Neuronal stem cell (in vitro differentiated cells): ENCODE results near the gene COX5A.
"Not testable (repeated sequence)": the region's sequence is repeated elsewhere in the genome, so short reads cannot be mapped to it uniquely, and the experiment has no call there.

ENCODE experiments used
- DNase-seq: peaks from one replicate; pipeline ENCODE4 v3.0.0-alpha.2; 2013; ENCODE audit warnings: low spot score
- H2AFZ ChIP-seq: one replicate; pipeline ENCODE4 v1.6.1; 2013; ENCODE audit warnings: mild to moderate bottlenecking, low read length, inconsistent platforms
- H2AK5ac ChIP-seq: 2 replicates; pipeline ENCODE4 v1.6.1; 2013; ENCODE audit warnings: low read depth, mild to moderate bottlenecking, inconsistent platforms, low read length, moderate library complexity, mixed read lengths
- H2BK120ac ChIP-seq: 2 replicates; pipeline ENCODE4 v1.6.1; 2013; ENCODE audit warnings: low read depth, mild to moderate bottlenecking, inconsistent platforms, low read length, moderate library complexity, mixed read lengths
- H2BK12ac ChIP-seq: one replicate; pipeline ENCODE4 v1.6.1; 2013; ENCODE audit warnings: low read length, inconsistent platforms
- H2BK15ac ChIP-seq: 2 replicates; pipeline ENCODE4 v1.6.1; 2013; ENCODE audit warnings: mild to moderate bottlenecking, low read length, inconsistent platforms, mixed read lengths
- H2BK5ac ChIP-seq: one replicate; pipeline ENCODE4 v1.6.1; 2013; ENCODE audit warnings: inconsistent platforms, mild to moderate bottlenecking, low read length, moderate library complexity
- H3K14ac ChIP-seq: one replicate; pipeline ENCODE4 v1.6.1; 2013; ENCODE audit warnings: low read length, inconsistent platforms
- H3K18ac ChIP-seq: 2 replicates; pipeline ENCODE4 v1.6.1; 2013; ENCODE audit warnings: low read length, inconsistent platforms
- H3K23ac ChIP-seq: 2 replicates; pipeline ENCODE4 v1.6.1; 2013; ENCODE audit warnings: low read depth, mild to moderate bottlenecking, mixed read lengths, low read length, inconsistent platforms; ENCODE audit not compliant: poor library complexity
- H3K27ac ChIP-seq: replicated peaks from 3 replicates; pipeline ENCODE4 v1.5.1; 2013; ENCODE audit warnings: low read length, inconsistent platforms
- H3K27me3 ChIP-seq, 3 experiments: 2 replicates each; pipeline ENCODE4 v1.6.1; 2013; ENCODE audit warnings: low read length in 3 of 3, mild to moderate bottlenecking in 2 of 3, inconsistent platforms in 1 of 3, low read depth in 1 of 3, mixed read lengths in 1 of 3, moderate library complexity in 1 of 3; ENCODE audit not compliant: control insufficient read depth in 3 of 3, insufficient read depth in 3 of 3
- H3K36me3 ChIP-seq, 2 donors: replicated peaks in 1 of 2; 2 replicates each; pipeline ENCODE4 v1.6.1; 2013; ENCODE audit warnings: low read length in 2 of 2; ENCODE audit not compliant: control insufficient read depth in 2 of 2, insufficient read depth in 2 of 2
- H3K4ac ChIP-seq: 2 replicates; pipeline ENCODE4 v1.6.1; 2013; ENCODE audit warnings: inconsistent platforms, mild to moderate bottlenecking, low read length, moderate library complexity
- H3K4me1 ChIP-seq, 2 donors: 1 replicate in 1 of 2; 2 replicates in 1 of 2; pipeline ENCODE4 v1.6.1; 2013; ENCODE audit warnings: low read length in 2 of 2, low read depth in 1 of 2; ENCODE audit not compliant: control insufficient read depth in 2 of 2, insufficient read depth in 1 of 2
- H3K4me2 ChIP-seq: one replicate; pipeline ENCODE4 v1.6.1; 2013; ENCODE audit warnings: mild to moderate bottlenecking, low read length, inconsistent platforms; ENCODE audit not compliant: insufficient read depth, poor library complexity, severe bottlenecking
- H3K4me3 ChIP-seq, 2 donors: 2 replicates each; pipeline ENCODE4 v1.5.1; 2013; ENCODE audit warnings: low read length in 2 of 2, mild to moderate bottlenecking in 2 of 2, inconsistent platforms in 1 of 2, moderate library complexity in 1 of 2
- H3K79me1 ChIP-seq: one replicate; pipeline ENCODE4 v1.6.1; 2013; ENCODE audit warnings: low read depth, mild to moderate bottlenecking, inconsistent platforms, low read length, moderate library complexity
- H3K9ac ChIP-seq: one replicate; pipeline ENCODE4 v1.6.1; 2013; ENCODE audit warnings: mild to moderate bottlenecking, low read depth, low read length, inconsistent platforms; ENCODE audit not compliant: poor library complexity
- H3K9me3 ChIP-seq, 2 donors: replicated peaks in 1 of 2; 2 replicates each; pipeline versions ENCODE3 to v1.6.1; 2013; ENCODE audit warnings: low read length in 2 of 2, mild to moderate bottlenecking in 2 of 2, inconsistent platforms in 1 of 2, low read depth in 1 of 2, mixed read lengths in 1 of 2, moderate library complexity in 1 of 2; ENCODE audit not compliant: control insufficient read depth in 2 of 2, insufficient read depth in 1 of 2
- H4K8ac ChIP-seq: one replicate; pipeline ENCODE4 v1.6.1; 2013; ENCODE audit warnings: low read depth, mild to moderate bottlenecking, inconsistent platforms, low read length, moderate library complexity
- H4K91ac ChIP-seq: one replicate; pipeline ENCODE4 v1.6.1; 2013; ENCODE audit warnings: low read length, low read depth, mild to moderate bottlenecking, inconsistent platforms; ENCODE audit not compliant: poor library complexity
- WGBS, 2 donors: extraction: QIAGEN DNeasy Blood & Tissue Kit; methylation state at CpG; one replicate each; pipeline ENCODE4 v1.1.7; 2013; ENCODE audit warnings: missing lambda C conversion rate in 2 of 2, mixed read lengths in 1 of 2; ENCODE audit not compliant: insufficient read length in 2 of 2, insufficient replicate concordance in 1 of 2; ENCODE audit errors: extremely low coverage in 2 of 2; 5-methylcytosine and 5-hydroxymethylcytosine counted together

Gene COX5A

DNA sequence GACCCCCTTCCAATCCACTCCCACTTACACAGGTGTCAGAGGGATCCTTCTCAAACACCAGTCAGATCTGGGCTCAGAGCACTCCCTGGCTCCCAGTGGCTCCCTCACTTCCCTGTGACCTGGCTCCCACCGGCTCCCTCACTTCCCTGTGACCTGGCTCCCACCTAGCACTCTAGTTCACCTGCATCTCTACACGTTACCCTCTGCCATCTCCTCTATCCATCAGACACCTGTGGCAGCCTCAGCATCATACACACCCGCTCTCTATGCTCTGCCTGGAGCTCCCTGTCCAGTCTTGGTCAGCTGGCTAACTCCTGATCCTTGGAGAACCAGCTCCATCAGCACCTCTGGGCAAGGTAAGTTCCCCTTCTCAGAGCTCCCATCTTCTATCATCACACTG lies 13.1 kb upstream of the COX5A start:
- no peak overlapping the region for H4K91ac ChIP-seq
- H3K4me1 ChIP-seq, result peaks cover 6 to 7% of the 10 kb centered on the region in 2 donors
- H2BK5ac ChIP-seq, result no peak overlapping the region
- no peak overlapping the region for H2BK12ac ChIP-seq
- no peak overlapping the region for H2AK5ac ChIP-seq
- H3K14ac ChIP-seq, result no peak overlapping the region
- H2AFZ ChIP-seq, result no peak overlapping the region
- H3K9me3 ChIP-seq, result no peaks in the 10 kb centered on the region
- H2BK120ac ChIP-seq, result no peak overlapping the region
- H4K8ac ChIP-seq, result no peak overlapping the region
- DNase-seq, result no peak
- H3K9ac ChIP-seq, result no peak overlapping the region
- H3K4me3 ChIP-seq, result no peak overlapping the region
- no peaks in the 10 kb centered on the region for H3K79me1 ChIP-seq
- H3K18ac ChIP-seq, result no peak overlapping the region
- H3K23ac ChIP-seq, result no peak overlapping the region
- no peak overlapping the region for H2BK15ac ChIP-seq
- no peak overlapping the region for H3K4ac ChIP-seq
- WGBS, 2 donors, result no CpG with 5 or more reads among the region's 3 CpGs
- H3K4me2 ChIP-seq, result no peak overlapping the region
- H3K36me3 ChIP-seq, result no peaks in the 10 kb centered on the region
- H3K27me3 ChIP-seq, result peaks cover 0 to 15% (median 9%) of the 10 kb centered on the region in 3 experiments
- no peak overlapping the region for H3K27ac ChIP-seq

- Histone ChIP-seq H2BK12ac (no peak overlapping the region), H2BK15ac (no peak overlapping the region), H3K27me3 (peaks cover 0 to 8% (median 4%) of the 10 kb centered on the region in 3 experiments), H2AK5ac (no peak overlapping the region), H3K79me1 (no peaks in the 10 kb centered on the region), H3K4me3 (no peak overlapping the region), H3K14ac (no peak overlapping the region), H4K91ac (no peak overlapping the region), H3K9ac (no peak overlapping the region), H3K27ac (no peak overlapping the region), H2BK120ac (no peak overlapping the region), H3K23ac (no peak overlapping the region), H2AFZ (peak overlapping the region; percentile 65), H3K36me3 (no peaks in the 10 kb centered on the region), H3K4ac (no peak overlapping the region), H3K9me3 (no peaks in the 10 kb centered on the region), H3K4me2 (no peak overlapping the region), H3K4me1 (peaks cover 3 to 7% of the 10 kb centered on the region in 2 donors), H4K8ac (no peak overlapping the region), H2BK5ac (no peak overlapping the region), H3K18ac (no peak overlapping the region)
- no CpG with 5 or more reads among the region's 7 CpGs for WGBS, 2 donors
- peak; percentile 84 for DNase-seq
These were observed 12.4 kb upstream of the COX5A start for GRCh38 chr15:74950078-74950908.

GRCh38 chr15:74937272-74937589 lies 642 bp downstream of the COX5A start:
- peaks cover 0 to 22% of the 10 kb centered on the region in 2 donors for H3K36me3 ChIP-seq
- peak overlapping the region; percentile 100 for H3K23ac ChIP-seq
- peak overlapping the region; percentile 94 for H3K27ac ChIP-seq
- H3K9ac ChIP-seq, result peak overlapping the region; percentile 95
- no peak overlapping the region for H2BK15ac ChIP-seq
- H3K18ac ChIP-seq, result peak overlapping the region; percentile 99
- peak overlapping the region; percentile 71 to 89 for H3K4me3 ChIP-seq
- peak overlapping the region; percentile 87 for H2AK5ac ChIP-seq
- H2BK5ac ChIP-seq, result peak overlapping the region; percentile 99
- peak overlapping the region; percentile 63 for H3K14ac ChIP-seq
- no peaks in the 10 kb centered on the region for H3K9me3 ChIP-seq
- no peak overlapping the region for H4K8ac ChIP-seq
- H3K4me2 ChIP-seq, result peak overlapping the region; percentile 71
- no peaks in the 10 kb centered on the region for H3K27me3 ChIP-seq
- no peak for DNase-seq
- H3K4me1 ChIP-seq, result no peaks in the 10 kb centered on the region
- peaks cover 1% of the 10 kb centered on the region for H3K79me1 ChIP-seq
- H3K4ac ChIP-seq, result no peak overlapping the region
- no peak overlapping the region for H2BK120ac ChIP-seq
- WGBS, 2 donors, result no CpG with 5 or more reads among the region's 18 CpGs
- H2BK12ac ChIP-seq, result no peak overlapping the region
- no peak overlapping the region for H4K91ac ChIP-seq
- peak overlapping the region; percentile 97 for H2AFZ ChIP-seq

- H3K4ac ChIP-seq, H2BK12ac ChIP-seq, DNase-seq, H3K14ac ChIP-seq, H3K27ac ChIP-seq, H2BK120ac ChIP-seq, H3K18ac ChIP-seq, H3K4me1 ChIP-seq, H2BK5ac ChIP-seq, H2AFZ ChIP-seq, H3K4me2 ChIP-seq, H3K27me3 ChIP-seq, H3K9ac ChIP-seq, H3K9me3 ChIP-seq, H3K4me3 ChIP-seq, H4K91ac ChIP-seq, H3K79me1 ChIP-seq, H2AK5ac ChIP-seq, H2BK15ac ChIP-seq, H3K23ac ChIP-seq, H4K8ac ChIP-seq: not testable (repeated sequence)
- WGBS, 2 donors, result no CpG with 5 or more reads among the region's 3 CpGs
- peaks cover 0 to 40% of the 10 kb centered on the region in 2 donors for H3K36me3 ChIP-seq
These were observed 2.7 kb downstream of the COX5A start for GRCh38 chr15:74935193-74935592.
